ENCODE measurements around the gene BCL2A1.

DNA sequence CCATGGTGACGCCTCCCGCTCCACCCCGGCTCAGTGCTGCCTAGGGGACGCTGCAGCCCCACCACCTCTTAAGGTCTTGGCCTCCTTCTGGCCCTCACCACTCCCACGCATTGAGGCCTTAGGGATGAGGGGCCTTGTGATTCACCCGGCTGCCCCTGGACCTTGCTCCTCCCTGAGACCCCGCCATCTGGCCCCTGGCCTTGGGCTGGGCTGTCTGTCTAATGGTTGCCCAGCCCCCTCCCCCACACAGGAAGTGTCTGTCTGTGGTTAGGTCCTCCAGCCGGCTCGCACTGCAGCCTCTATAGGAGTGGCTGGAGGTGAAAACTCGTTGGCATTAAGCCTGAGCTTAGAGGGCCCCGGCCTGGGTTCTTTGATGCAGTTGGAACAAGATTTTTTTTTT, 52.7 kb downstream of the BCL2A1 start:
- TF ChIP-seq EZH2phosphoT487 (IDR thresholded peaks at IDR 0.05; ENCODE audit: low read depth), result no peak
- TF ChIP-seq, protein P1, sequence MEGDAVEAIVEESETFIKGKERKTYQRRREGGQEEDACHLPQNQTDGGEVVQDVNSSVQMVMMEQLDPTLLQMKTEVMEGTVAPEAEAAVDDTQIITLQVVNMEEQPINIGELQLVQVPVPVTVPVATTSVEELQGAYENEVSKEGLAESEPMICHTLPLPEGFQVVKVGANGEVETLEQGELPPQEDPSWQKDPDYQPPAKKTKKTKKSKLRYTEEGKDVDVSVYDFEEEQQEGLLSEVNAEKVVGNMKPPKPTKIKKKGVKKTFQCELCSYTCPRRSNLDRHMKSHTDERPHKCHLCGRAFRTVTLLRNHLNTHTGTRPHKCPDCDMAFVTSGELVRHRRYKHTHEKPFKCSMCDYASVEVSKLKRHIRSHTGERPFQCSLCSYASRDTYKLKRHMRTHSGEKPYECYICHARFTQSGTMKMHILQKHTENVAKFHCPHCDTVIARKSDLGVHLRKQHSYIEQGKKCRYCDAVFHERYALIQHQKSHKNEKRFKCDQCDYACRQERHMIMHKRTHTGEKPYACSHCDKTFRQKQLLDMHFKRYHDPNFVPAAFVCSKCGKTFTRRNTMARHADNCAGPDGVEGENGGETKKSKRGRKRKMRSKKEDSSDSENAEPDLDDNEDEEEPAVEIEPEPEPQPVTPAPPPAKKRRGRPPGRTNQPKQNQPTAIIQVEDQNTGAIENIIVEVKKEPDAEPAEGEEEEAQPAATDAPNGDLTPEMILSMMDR (IDR thresholded peaks at IDR 0.05; ENCODE audit: low read depth, low read length), result no peak
